SK-N-SH (cell line): ENCODE data around the gene HSPB1. TPM values are rescaled to one million over a fixed set of nuclear protein-coding genes. Genes with fewer than 3 reads are reported as not detected.

Experiments used
- CTCF ChIA-PET: fragments of 300-600, 350-600 bp; formaldehyde crosslinking; extraction: SDS; loops from one replicate; lab custom pipeline; 2021; lab: Yijun Ruan, JAX
- POLR2A ChIA-PET: fragments of 350-600 bp; sonication (Branson Sonifier 250); formaldehyde crosslinking; extraction: SDS; loops from one replicate; lab custom pipeline; 2020; ENCODE audit warnings: antibody characterized with exemption, inconsistent platforms; lab: Yijun Ruan, JAX
- DNase-seq: peaks from one replicate; pipeline ENCODE4 v3.0.0; 2012
- H2AFZ ChIP-seq: fragments of 200-600 bp; sonication (generic); 2 replicates; pipeline ENCODE4 v1.8.1; 2016; ENCODE audit warnings: antibody characterized with exemption, mild to moderate bottlenecking, low read depth
- H3F3A ChIP-seq: fragments of 200-600 bp; sonication (generic); replicated peaks from 2 replicates; pipeline ENCODE3; 2016; ENCODE audit warnings: antibody characterized with exemption, mild to moderate bottlenecking; ENCODE audit not compliant: insufficient read depth
- H3K27ac ChIP-seq, 2 experiments: fragments of 200-500 bp in 1 of 2; fragments of 200-600 bp in 1 of 2; sonication (Bioruptor generic) in 1 of 2; sonication (generic), shearing (Covaris generic) in 1 of 2; 2 replicates each; pipeline versions ENCODE4 v1.5.1 to v1.6.1; 2014 to 2016; ENCODE audit warnings: low read depth in 2 of 2, inconsistent platforms in 1 of 2, low read length in 1 of 2, mild to moderate bottlenecking in 1 of 2, mixed read lengths in 1 of 2
- H3K27me3 ChIP-seq: fragments of 200-600 bp; sonication (generic), shearing (Covaris generic); 2 replicates; pipeline ENCODE4 v1.6.1; 2016; ENCODE audit warnings: mixed run types; ENCODE audit not compliant: insufficient read depth
- H3K36me3 ChIP-seq, 2 experiments: fragments of 200-500 bp in 1 of 2; fragments of 200-600 bp in 1 of 2; sonication (Bioruptor generic) in 1 of 2; sonication (generic) in 1 of 2; replicated peaks in 1 of 2; 2 replicates each; pipeline versions ENCODE3 to v1.5.1; 2014 to 2016; ENCODE audit warnings: low read length in 1 of 2, mild to moderate bottlenecking in 1 of 2; ENCODE audit not compliant: insufficient read depth in 2 of 2, control insufficient read depth in 1 of 2
- H3K4me1 ChIP-seq, 2 experiments: fragments of 200-500 bp in 1 of 2; fragments of 200-600 bp in 1 of 2; sonication (Bioruptor generic) in 1 of 2; sonication (generic), shearing (Covaris generic) in 1 of 2; 2 replicates each; pipeline versions ENCODE4 v1.5.1 to v1.6.1; 2014 to 2016; ENCODE audit warnings: low read depth in 1 of 2, low read length in 1 of 2, mixed run types in 1 of 2; ENCODE audit not compliant: insufficient read depth in 2 of 2, control insufficient read depth in 1 of 2
- H3K4me2 ChIP-seq: fragments of 200-600 bp; sonication (generic), shearing (Covaris generic); 2 replicates; pipeline ENCODE4 v1.6.1; 2017; ENCODE audit warnings: mixed run types
- H3K4me3 ChIP-seq, 2 experiments: fragments of 200-500 bp in 1 of 2; fragments of 200-600 bp in 1 of 2; sonication (Bioruptor generic) in 1 of 2; sonication (generic), shearing (Covaris generic) in 1 of 2; 2 replicates each; pipeline versions ENCODE4 v1.5.1 to v1.8.1; 2014 to 2016; ENCODE audit warnings: low read depth in 2 of 2, inconsistent platforms in 1 of 2, low read length in 1 of 2, mild to moderate bottlenecking in 1 of 2, mixed read lengths in 1 of 2, moderate library complexity in 1 of 2
- H3K79me2 ChIP-seq: fragments of 200-600 bp; sonication (generic); 2 replicates; pipeline ENCODE4 v1.8.1; 2017; ENCODE audit warnings: mild to moderate bottlenecking; ENCODE audit not compliant: insufficient read depth
- H3K9ac ChIP-seq: fragments of 200-600 bp; sonication (generic); 2 replicates; pipeline ENCODE4 v1.6.1; 2017; ENCODE audit warnings: mixed run types
- H3K9me2 ChIP-seq: fragments of 200-600 bp; sonication (generic); 2 replicates; pipeline ENCODE4 v1.6.1; 2017; ENCODE audit warnings: mixed run types
- H3K9me3 ChIP-seq: fragments of 200-600 bp; sonication (generic); 2 replicates; pipeline ENCODE4 v1.6.1; 2017; ENCODE audit warnings: mixed run types, mild to moderate bottlenecking, moderate library complexity
- H4K20me1 ChIP-seq: fragments of 200-600 bp; sonication (generic); 2 replicates; pipeline ENCODE4 v1.6.1; 2017; ENCODE audit warnings: mild to moderate bottlenecking, mixed run types; ENCODE audit not compliant: insufficient read depth
- CHD2 ChIP-seq: fragments of 150-350 bp; IDR thresholded peaks from 2 replicates; pipeline ENCODE4 v1.6.1; 2018; ENCODE audit warnings: low read length; ENCODE audit not compliant: partially characterized antibody
- ELF1 ChIP-seq: IDR thresholded peaks from 2 replicates; pipeline ENCODE4 v1.4.0; 2012
- EZH2phosphoT487 ChIP-seq: fragments of 200-600 bp; sonication (generic); IDR thresholded peaks from 2 replicates; pipeline ENCODE4 v1.6.1; 2017; ENCODE audit warnings: low read depth, mixed run types, mild to moderate bottlenecking, antibody characterized with exemption, moderate library complexity, borderline replicate concordance
- GABPA ChIP-seq: IDR thresholded peaks from 2 replicates; pipeline ENCODE4 v1.4.0; 2012; ENCODE audit warnings: low read depth, mild to moderate bottlenecking
- MEF2A ChIP-seq: IDR thresholded peaks from 2 replicates; pipeline ENCODE4 v1.4.0; 2012; ENCODE audit warnings: low read depth, borderline replicate concordance
- MXI1 ChIP-seq: IDR thresholded peaks from 2 replicates; pipeline ENCODE4 v1.6.1; 2012; ENCODE audit warnings: mild to moderate bottlenecking, low read depth, low read length, improper control_type of control experiment
- NFIC ChIP-seq: IDR thresholded peaks from 2 replicates; pipeline ENCODE4 v1.4.0; 2012; ENCODE audit warnings: borderline replicate concordance
- POLR2AphosphoS5 ChIP-seq: IDR thresholded peaks from 2 replicates; pipeline ENCODE4 v1.6.1; 2012; ENCODE audit warnings: low read depth, low read length
- RAD21 ChIP-seq: IDR thresholded peaks from 2 replicates; pipeline ENCODE4 v1.6.1; 2012; ENCODE audit warnings: mild to moderate bottlenecking, low read length
- RCOR1 ChIP-seq: fragments of 150-350 bp; IDR thresholded peaks from 2 replicates; pipeline ENCODE4 v1.6.1; 2017; ENCODE audit warnings: antibody characterized with exemption, low read length
- RFX5 ChIP-seq: IDR thresholded peaks from 2 replicates; pipeline ENCODE4 v1.6.1; 2012; ENCODE audit warnings: mild to moderate bottlenecking, improper control_type of control experiment, low read length
- RXRA ChIP-seq: IDR thresholded peaks from 2 replicates; pipeline ENCODE4 v1.4.0; 2012; ENCODE audit warnings: low read depth, mild to moderate bottlenecking, borderline replicate concordance
- SMC3 ChIP-seq: IDR thresholded peaks from 2 replicates; pipeline ENCODE4 v1.6.1; 2012; ENCODE audit warnings: low read depth, low read length, improper control_type of control experiment
- TAF1 ChIP-seq: IDR thresholded peaks from 2 replicates; pipeline ENCODE4 v1.6.1; 2012; ENCODE audit warnings: low read depth, mild to moderate bottlenecking, low read length, moderate library complexity, borderline replicate concordance
- TEAD4 ChIP-seq: IDR thresholded peaks from 2 replicates; pipeline ENCODE4 v1.4.0; 2012; ENCODE audit warnings: mild to moderate bottlenecking, borderline replicate concordance; ENCODE audit not compliant: insufficient read depth
- USF2 ChIP-seq: fragments of 150-350 bp; IDR thresholded peaks from 2 replicates; pipeline ENCODE4 v1.6.1; 2017; ENCODE audit warnings: antibody characterized with exemption, low read length, low read depth, borderline replicate concordance
- WGBS: methylation state at CpG from one replicate; pipeline ENCODE4 v1.1.6; 2017; ENCODE audit warnings: low lambda C conversion rate; 5-methylcytosine and 5-hydroxymethylcytosine counted together
- polyA plus RNA-seq, 3 experiments: library from polyadenylated mRNA; depleted of rRNA; stranded (reverse); fragments of >200 nt; gene quantifications; 2 replicates each; pipeline ENCODE4 v1.2.3, GENCODE V29; 2012
- TF ChIP-seq, protein P1 (sequence below): fragments of 200-600 bp; sonication (generic); IDR thresholded peaks from 2 replicates; pipeline ENCODE4 v1.6.1; 2017; ENCODE audit warnings: antibody characterized with exemption, mild to moderate bottlenecking, moderate library complexity
- TF ChIP-seq, protein P2 (sequence below): IDR thresholded peaks from 2 replicates; pipeline ENCODE4 v1.4.0; 2012; ENCODE audit warnings: low read depth, borderline replicate concordance

HSPB1 gene
- polyA plus RNA-seq, 1 of the 3 experiments (the other 2 are of a cell fraction), result 824 TPM

DNA sequence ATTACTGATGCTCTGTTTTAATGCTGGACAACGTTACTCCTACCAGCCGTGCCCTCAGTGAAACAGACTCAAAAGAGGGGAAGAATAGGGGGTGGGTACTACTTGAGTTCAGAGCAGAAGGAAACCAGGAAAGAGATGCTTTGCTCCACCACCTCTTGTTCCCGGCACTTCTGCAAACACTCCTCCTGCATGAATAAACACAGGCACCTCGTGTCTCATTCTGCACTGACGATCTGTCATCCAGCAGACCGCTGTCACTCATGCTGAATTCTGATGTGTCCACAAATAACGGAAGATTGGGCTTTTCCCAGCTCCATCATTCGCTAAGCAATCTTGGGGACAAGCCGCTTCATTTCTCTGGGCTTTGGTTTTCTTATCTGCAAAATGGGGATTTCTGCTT is 29.6 kb downstream of the HSPB1 start:
- H3F3A ChIP-seq, result peaks cover 31% of the 10 kb centered on the region
- ChIA-PET POLR2A (interaction anchor here (1.3 kb wide), 1 partner anchor 14 kb away, joined by 3 read pairs; no protein-coding TSS in a partner anchor), CTCF (no interaction called here)
- H3K4me2 ChIP-seq, result no peak overlapping the region
- no peaks in the 10 kb centered on the region for H3K9me3 ChIP-seq
- H3K27ac ChIP-seq, result no peak overlapping the region
- no peak overlapping the region for H3K4me3 ChIP-seq
- peaks cover 0 to 22% of the 10 kb centered on the region in 2 experiments; a peak in 2 of 4 replicates for H3K4me1 ChIP-seq
- no peaks in the 10 kb centered on the region for H3K27me3 ChIP-seq
- TF ChIP-seq, protein P1, sequence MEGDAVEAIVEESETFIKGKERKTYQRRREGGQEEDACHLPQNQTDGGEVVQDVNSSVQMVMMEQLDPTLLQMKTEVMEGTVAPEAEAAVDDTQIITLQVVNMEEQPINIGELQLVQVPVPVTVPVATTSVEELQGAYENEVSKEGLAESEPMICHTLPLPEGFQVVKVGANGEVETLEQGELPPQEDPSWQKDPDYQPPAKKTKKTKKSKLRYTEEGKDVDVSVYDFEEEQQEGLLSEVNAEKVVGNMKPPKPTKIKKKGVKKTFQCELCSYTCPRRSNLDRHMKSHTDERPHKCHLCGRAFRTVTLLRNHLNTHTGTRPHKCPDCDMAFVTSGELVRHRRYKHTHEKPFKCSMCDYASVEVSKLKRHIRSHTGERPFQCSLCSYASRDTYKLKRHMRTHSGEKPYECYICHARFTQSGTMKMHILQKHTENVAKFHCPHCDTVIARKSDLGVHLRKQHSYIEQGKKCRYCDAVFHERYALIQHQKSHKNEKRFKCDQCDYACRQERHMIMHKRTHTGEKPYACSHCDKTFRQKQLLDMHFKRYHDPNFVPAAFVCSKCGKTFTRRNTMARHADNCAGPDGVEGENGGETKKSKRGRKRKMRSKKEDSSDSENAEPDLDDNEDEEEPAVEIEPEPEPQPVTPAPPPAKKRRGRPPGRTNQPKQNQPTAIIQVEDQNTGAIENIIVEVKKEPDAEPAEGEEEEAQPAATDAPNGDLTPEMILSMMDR, result no peak
- TF ChIP-seq MEF2A (no peak), RXRA (no peak)
- no peaks in the 10 kb centered on the region for H3K9me2 ChIP-seq
- H4K20me1 ChIP-seq, result peaks cover 99% of the 10 kb centered on the region
- peaks cover 99% of the 10 kb centered on the region for H3K79me2 ChIP-seq
- 91% methylated on average over 9 of the region's 9 CpGs for WGBS
- H3K36me3 ChIP-seq, result peaks cover 36 to 60% of the 10 kb centered on the region in 2 experiments
- H2AFZ ChIP-seq, result no peak overlapping the region
- no peak for DNase-seq
- H3K9ac ChIP-seq, result no peak overlapping the region

- no peak for DNase-seq
- Histone ChIP-seq H3K4me1 (peaks cover 0 to 24% of the 10 kb centered on the region in 2 experiments; a peak in 3 of 4 replicates), H3K4me2 (no peak overlapping the region), H3K27ac (peak overlapping the region in 1 of 2 experiments; percentile 7; a peak in 1 of 4 replicates), H3F3A (peaks cover 21% of the 10 kb centered on the region), H3K36me3 (peaks cover 31 to 50% of the 10 kb centered on the region in 2 experiments), H3K9ac (no peak overlapping the region), H2AFZ (no peak overlapping the region), H3K27me3 (no peaks in the 10 kb centered on the region), H3K9me3 (no peaks in the 10 kb centered on the region), H3K9me2 (no peaks in the 10 kb centered on the region), H3K79me2 (peaks cover 100% of the 10 kb centered on the region), H3K4me3 (no peak overlapping the region), H4K20me1 (peaks cover 100% of the 10 kb centered on the region)
- POLR2A ChIA-PET, result interaction anchor here (0.6 kb wide), 1 partner anchor 12 kb away, joined by 4 read pairs; no protein-coding TSS in a partner anchor
- CTCF ChIA-PET, result interaction anchor here (0.6 to 2.9 kb wide), 5 partner anchors 9 to 154 kb away, joined by 3 to 9 read pairs (median 4); no protein-coding TSS in a partner anchor
- WGBS, result 94% methylated on average over 14 of the region's 14 CpGs
- TF ChIP-seq MXI1, result no peak
- TF ChIP-seq RAD21, result no peak
- TF ChIP-seq, protein P1, result no peak
- TF ChIP-seq ELF1, result no peak
- no peak for TF ChIP-seq MEF2A
- no peak for TF ChIP-seq USF2
- no peak for TF ChIP-seq POLR2AphosphoS5
- no peak for TF ChIP-seq RFX5
- TF ChIP-seq CHD2, result no peak
- TF ChIP-seq TEAD4, result no peak
- TF ChIP-seq EZH2phosphoT487, result no peak
- TF ChIP-seq TAF1, result no peak
- TF ChIP-seq SMC3, result no peak
- TF ChIP-seq RCOR1, result no peak
- TF ChIP-seq, protein P2, sequence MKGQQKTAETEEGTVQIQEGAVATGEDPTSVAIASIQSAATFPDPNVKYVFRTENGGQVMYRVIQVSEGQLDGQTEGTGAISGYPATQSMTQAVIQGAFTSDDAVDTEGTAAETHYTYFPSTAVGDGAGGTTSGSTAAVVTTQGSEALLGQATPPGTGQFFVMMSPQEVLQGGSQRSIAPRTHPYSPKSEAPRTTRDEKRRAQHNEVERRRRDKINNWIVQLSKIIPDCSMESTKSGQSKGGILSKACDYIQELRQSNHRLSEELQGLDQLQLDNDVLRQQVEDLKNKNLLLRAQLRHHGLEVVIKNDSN, result no peak
- TF ChIP-seq GABPA, result no peak
- TF ChIP-seq RXRA, result no peak
- TF ChIP-seq NFIC, result no peak
Measured at GRCh38 chr7:76333511-76334101, 31.1 kb downstream of the HSPB1 start.
